Mucosa of rectum (tissue), 2 donors: ENCODE measurements around the gene SORCS2.

Source experiments
- H3K27ac ChIP-seq, 2 donors: one replicate each; pipeline ENCODE4 v1.7.0; 2013; ENCODE audit warnings: inconsistent platforms in 2 of 2, low read depth in 2 of 2, low read length in 2 of 2
- H3K27me3 ChIP-seq, 2 donors: one replicate each; pipeline ENCODE4 v1.7.0; 2013; ENCODE audit warnings: low read length in 2 of 2; ENCODE audit not compliant: control insufficient read depth in 2 of 2, insufficient read depth in 2 of 2
- H3K36me3 ChIP-seq, 2 donors: one replicate each; pipeline ENCODE4 v1.7.0; 2013; ENCODE audit warnings: low read length in 2 of 2; ENCODE audit not compliant: control insufficient read depth in 2 of 2, insufficient read depth in 2 of 2
- H3K4me1 ChIP-seq, 2 donors: one replicate each; pipeline ENCODE4 v1.7.0; 2013; ENCODE audit warnings: low read length in 2 of 2, mild to moderate bottlenecking in 1 of 2; ENCODE audit not compliant: control insufficient read depth in 2 of 2, insufficient read depth in 2 of 2
- H3K4me3 ChIP-seq, 2 donors: one replicate each; pipeline ENCODE4 v1.7.0; 2013; ENCODE audit warnings: low read length in 2 of 2
- H3K9ac ChIP-seq, 2 donors: one replicate each; pipeline ENCODE4 v1.7.0; 2013; ENCODE audit warnings: low read length in 2 of 2, low read depth in 1 of 2, mild to moderate bottlenecking in 1 of 2
- H3K9me3 ChIP-seq, 2 donors: one replicate each; pipeline ENCODE4 v1.7.0; 2013; ENCODE audit warnings: low read length in 2 of 2; ENCODE audit not compliant: control insufficient read depth in 2 of 2
- donor health status: healthy.
- donor health status: Normal muscosa, but diverticular disease.

The SORCS2 gene

GRCh38 chr4:7693711-7694110 lies 501.4 kb downstream of the SORCS2 start:
- H3K9ac ChIP-seq: no peak overlapping the region
- no peaks in the 10 kb centered on the region for H3K36me3 ChIP-seq
- H3K4me1 ChIP-seq: no peaks in the 10 kb centered on the region
- no peak overlapping the region for H3K27ac ChIP-seq
- no peaks in the 10 kb centered on the region for H3K9me3 ChIP-seq
- no peak overlapping the region for H3K4me3 ChIP-seq
- no peaks in the 10 kb centered on the region for H3K27me3 ChIP-seq

GRCh38 chr4:7694324-7694723 lies 502.0 kb downstream of the SORCS2 start:
- no peak overlapping the region for H3K27ac ChIP-seq
- no peak overlapping the region for H3K9ac ChIP-seq
- no peaks in the 10 kb centered on the region for H3K36me3 ChIP-seq
- H3K27me3 ChIP-seq: no peaks in the 10 kb centered on the region
- no peaks in the 10 kb centered on the region for H3K9me3 ChIP-seq
- no peak overlapping the region for H3K4me3 ChIP-seq
- no peaks in the 10 kb centered on the region for H3K4me1 ChIP-seq

GRCh38 chr4:7697343-7697742 lies 505.0 kb downstream of the SORCS2 start:
- Histone ChIP-seq H3K27ac (no peak overlapping the region), H3K4me1 (no peaks in the 10 kb centered on the region), H3K27me3 (no peaks in the 10 kb centered on the region), H3K9me3 (no peaks in the 10 kb centered on the region), H3K4me3 (no peak overlapping the region), H3K9ac (no peak overlapping the region), H3K36me3 (no peaks in the 10 kb centered on the region)

GRCh38 chr4:7697821-7698220 lies 505.5 kb downstream of the SORCS2 start:
- Histone ChIP-seq H3K27ac (no peak overlapping the region), H3K4me1 (no peaks in the 10 kb centered on the region)

GRCh38 chr4:7698584-7698983 lies 506.2 kb downstream of the SORCS2 start:
- H3K27ac ChIP-seq: no peak overlapping the region
- H3K36me3 ChIP-seq: no peaks in the 10 kb centered on the region
- no peaks in the 10 kb centered on the region for H3K4me1 ChIP-seq
- H3K27me3 ChIP-seq: no peaks in the 10 kb centered on the region
- no peak overlapping the region for H3K4me3 ChIP-seq
- H3K9ac ChIP-seq: no peak overlapping the region
- H3K9me3 ChIP-seq: no peaks in the 10 kb centered on the region

More at GRCh38 chr4:7697821-7698220, 505.5 kb downstream of the SORCS2 start:
- Histone ChIP-seq H3K9me3 (no peaks in the 10 kb centered on the region), H3K27me3 (no peaks in the 10 kb centered on the region), H3K4me3 (no peak overlapping the region), H3K36me3 (no peaks in the 10 kb centered on the region), H3K9ac (no peak overlapping the region)

GRCh38 chr4:7699031-7699430 lies 506.7 kb downstream of the SORCS2 start:
- Histone ChIP-seq H3K4me1 (no peaks in the 10 kb centered on the region), H3K9me3 (no peaks in the 10 kb centered on the region), H3K27me3 (no peaks in the 10 kb centered on the region), H3K9ac (no peak overlapping the region), H3K27ac (no peak overlapping the region), H3K4me3 (no peak overlapping the region), H3K36me3 (no peaks in the 10 kb centered on the region)

- H3K27ac ChIP-seq: no peak overlapping the region
- H3K36me3 ChIP-seq: no peaks in the 10 kb centered on the region
- no peak overlapping the region for H3K9ac ChIP-seq
- no peaks in the 10 kb centered on the region for H3K27me3 ChIP-seq
- H3K9me3 ChIP-seq: no peaks in the 10 kb centered on the region
- no peaks in the 10 kb centered on the region for H3K4me1 ChIP-seq
- H3K4me3 ChIP-seq: no peak overlapping the region
These were observed 507.5 kb downstream of the SORCS2 start for GRCh38 chr4:7699825-7700224.

- no peaks in the 10 kb centered on the region for H3K4me1 ChIP-seq
- no peak overlapping the region for H3K4me3 ChIP-seq
- no peak overlapping the region for H3K27ac ChIP-seq
- no peaks in the 10 kb centered on the region for H3K9me3 ChIP-seq
- H3K9ac ChIP-seq: no peak overlapping the region
- no peaks in the 10 kb centered on the region for H3K36me3 ChIP-seq
- H3K27me3 ChIP-seq: no peaks in the 10 kb centered on the region
These were observed 508.3 kb downstream of the SORCS2 start for GRCh38 chr4:7700665-7701064.

GRCh38 chr4:7701866-7702649 lies 509.7 kb downstream of the SORCS2 start:
- Histone ChIP-seq H3K9ac (no peak overlapping the region), H3K4me1 (no peaks in the 10 kb centered on the region), H3K4me3 (no peak overlapping the region), H3K27me3 (no peaks in the 10 kb centered on the region), H3K27ac (no peak overlapping the region), H3K36me3 (no peaks in the 10 kb centered on the region), H3K9me3 (no peaks in the 10 kb centered on the region)

- H3K9me3 ChIP-seq: no peaks in the 10 kb centered on the region
- no peaks in the 10 kb centered on the region for H3K4me1 ChIP-seq
- H3K27me3 ChIP-seq: no peaks in the 10 kb centered on the region
- H3K27ac ChIP-seq: no peak overlapping the region
- no peaks in the 10 kb centered on the region for H3K36me3 ChIP-seq
- no peak overlapping the region for H3K9ac ChIP-seq
- no peak overlapping the region for H3K4me3 ChIP-seq
These were observed 511.4 kb downstream of the SORCS2 start for GRCh38 chr4:7703688-7704087.
